HG03064 (cell line): ENCODE data around the gene RAB11FIP4.

Source experiments
- ATAC-seq: cut with Tn5 transposase; IDR thresholded peaks from one replicate; pipeline ENCODE4 v1.9.1; 2021; ENCODE audit warnings: low read depth; ENCODE audit not compliant: unreplicated experiment

The RAB11FIP4 gene

DNA sequence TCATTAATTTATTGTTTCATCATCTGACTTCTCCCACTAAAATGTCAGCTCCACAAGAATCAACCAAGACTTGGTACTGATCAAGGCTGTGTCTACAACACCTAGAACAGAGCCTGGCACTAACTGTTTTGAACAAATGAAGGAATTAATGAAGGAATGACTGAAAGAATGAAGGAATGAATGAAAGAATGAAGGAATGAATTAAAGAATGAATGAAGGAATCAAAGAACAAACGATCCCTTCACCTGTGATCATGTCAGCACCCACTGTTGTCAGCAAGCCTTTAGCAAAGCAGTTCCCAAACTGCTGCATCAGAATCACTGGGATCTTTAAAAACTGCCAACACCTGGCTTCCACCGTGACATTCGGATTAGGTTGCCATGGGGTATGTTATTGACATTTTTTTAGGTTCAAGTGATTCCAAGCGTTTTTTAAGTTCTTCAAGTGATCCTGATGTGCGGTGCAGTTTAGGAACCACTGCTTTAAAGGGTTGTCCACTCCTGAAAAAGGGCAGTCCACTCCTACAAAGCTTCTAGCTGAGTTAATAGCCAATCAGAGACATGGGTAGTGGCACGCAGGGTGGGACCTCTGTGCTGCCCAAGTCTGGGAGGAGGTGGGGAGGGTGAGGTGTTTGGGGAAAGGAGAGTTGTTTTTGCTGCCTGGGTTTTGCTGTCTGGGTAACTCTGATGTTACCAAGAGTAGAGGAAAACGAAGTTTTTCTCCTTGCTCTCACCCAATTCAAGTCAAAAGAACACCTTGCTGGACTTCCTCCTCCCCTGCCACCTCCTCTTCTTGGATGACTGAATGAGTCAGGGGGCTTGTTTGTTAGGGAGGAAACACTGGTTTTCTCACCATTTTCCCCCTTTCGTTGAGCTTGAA lies 89.7 kb downstream of the RAB11FIP4 start:
- ATAC-seq: no peak

DNA sequence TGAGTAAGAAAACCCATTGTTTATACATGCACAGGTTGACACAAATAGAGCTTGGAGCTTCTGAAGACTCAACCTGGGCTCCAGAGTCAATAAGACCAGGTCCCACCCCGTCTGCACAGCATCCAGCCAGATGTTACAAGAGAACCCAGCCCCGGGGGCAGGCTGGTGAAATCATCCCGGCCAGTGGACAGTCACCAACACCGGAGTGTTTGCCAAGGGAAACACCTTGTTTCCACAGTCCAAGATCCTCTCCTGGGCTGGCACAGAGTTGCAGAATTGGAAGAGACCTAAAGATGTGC lies 90.3 kb downstream of the RAB11FIP4 start:
- no peak for ATAC-seq

DNA sequence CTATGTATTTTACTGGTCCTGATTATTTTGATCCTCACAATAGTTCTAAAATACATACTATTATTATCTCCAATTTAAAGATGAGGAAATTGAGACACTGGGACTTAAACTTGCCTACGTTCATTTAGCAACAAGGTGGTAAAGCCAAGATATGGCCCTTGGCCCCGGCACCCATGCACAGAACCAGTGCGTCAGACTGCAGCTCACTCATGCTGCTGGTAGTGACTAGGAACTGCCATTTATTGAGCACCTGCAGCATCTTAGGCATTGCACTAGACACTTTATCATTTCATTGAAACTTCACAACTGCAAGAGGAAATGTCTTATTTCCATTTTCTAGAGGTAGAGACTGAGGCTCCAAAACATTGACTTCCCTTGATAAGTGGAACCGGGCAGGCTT lies 93.3 kb downstream of the RAB11FIP4 start:
- ATAC-seq: no peak

DNA sequence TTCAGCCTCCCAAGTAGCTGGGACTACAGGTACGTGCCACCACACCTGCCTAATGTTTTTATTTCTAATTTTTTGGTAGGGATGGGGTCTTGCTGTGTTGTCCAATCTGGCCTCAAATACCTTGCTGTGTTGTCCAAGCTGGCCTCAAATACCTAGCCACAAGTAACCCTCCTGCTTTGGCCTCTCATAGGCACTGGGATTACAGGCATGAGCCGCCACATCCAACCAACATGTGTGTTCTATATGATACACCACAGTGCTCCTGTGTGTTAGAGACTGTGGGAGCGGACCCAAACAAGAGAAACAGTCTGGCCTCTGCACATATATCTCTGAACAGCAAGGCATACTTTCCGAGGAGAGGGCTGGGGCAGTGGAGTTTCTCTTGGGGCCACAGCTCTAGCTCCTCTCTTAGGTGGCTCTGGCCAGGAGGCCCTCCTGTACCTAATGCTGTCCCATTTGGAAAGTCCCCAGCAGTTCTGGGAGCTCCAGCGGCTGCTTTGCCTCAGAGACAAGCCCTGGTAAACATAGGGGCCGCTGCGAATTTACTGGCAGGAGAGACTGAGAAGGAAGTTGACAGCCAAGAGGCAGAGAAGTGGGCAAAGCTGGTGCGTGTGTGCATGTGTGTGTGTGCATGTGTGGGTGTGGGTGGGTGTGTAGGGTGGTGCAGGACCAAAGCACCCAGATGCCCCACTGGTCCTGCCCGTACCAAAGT lies 95.0 kb downstream of the RAB11FIP4 start:
- ATAC-seq: no peak

DNA sequence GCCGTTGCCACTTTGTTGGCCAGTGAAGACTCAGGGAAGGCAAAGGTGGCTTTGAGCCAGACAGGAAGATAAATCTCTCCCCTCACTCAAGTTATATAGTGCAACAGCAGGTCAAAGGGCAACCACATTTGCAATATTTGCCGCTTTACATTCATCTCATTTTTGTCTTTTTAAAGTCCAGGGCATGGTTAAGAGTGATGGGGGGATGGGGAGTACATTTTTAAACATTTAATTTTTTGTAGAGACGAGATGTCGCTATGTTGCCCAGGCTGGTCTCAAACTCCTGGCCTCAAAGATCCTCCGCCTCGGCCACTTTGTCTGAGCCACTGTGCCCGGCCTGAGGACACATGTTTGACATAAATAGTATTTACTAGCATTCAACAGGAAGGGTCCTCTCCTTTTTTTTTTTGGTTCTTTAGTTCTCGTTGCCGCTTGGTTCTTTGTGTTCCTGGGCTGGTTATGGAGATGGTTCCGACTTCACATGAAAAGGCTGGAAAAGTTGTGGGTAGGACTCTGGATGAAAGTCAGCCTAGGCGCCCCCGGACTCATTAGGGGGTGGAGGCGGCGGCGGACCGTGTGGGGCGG lies 95.7 kb downstream of the RAB11FIP4 start:
- no peak for ATAC-seq

DNA sequence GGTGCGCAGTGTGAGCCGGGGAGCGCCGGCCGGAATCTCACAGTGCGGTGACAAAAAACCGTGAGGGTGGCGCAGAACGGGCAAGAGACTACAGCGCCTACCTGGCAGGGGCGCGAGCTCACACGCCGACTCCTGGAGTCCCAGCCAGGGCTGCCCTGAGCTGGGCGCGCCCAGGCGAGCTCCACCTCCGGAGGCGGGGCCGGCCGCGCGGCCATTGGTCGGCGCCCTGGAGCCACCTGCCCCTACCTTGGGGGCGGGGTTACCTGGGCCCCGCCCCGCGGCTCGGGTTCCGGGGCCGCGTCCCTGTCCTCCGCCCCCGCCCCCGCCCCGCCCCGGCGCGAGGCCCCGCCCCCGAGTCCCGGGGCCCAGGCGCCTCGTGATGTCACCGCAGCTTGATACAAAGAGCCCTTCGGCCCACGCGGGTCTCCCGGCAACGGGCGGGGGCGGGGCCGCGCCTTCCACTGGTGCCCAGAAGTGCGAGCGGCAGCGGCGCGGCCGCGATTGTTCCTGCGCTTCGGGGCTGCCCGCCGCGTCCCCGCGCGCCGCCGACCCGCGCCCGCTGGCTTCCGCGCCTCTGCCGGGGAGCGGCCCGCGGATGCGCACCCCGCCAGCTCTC lies 96.3 kb downstream of the RAB11FIP4 start:
- peak; percentile 47 for ATAC-seq

DNA sequence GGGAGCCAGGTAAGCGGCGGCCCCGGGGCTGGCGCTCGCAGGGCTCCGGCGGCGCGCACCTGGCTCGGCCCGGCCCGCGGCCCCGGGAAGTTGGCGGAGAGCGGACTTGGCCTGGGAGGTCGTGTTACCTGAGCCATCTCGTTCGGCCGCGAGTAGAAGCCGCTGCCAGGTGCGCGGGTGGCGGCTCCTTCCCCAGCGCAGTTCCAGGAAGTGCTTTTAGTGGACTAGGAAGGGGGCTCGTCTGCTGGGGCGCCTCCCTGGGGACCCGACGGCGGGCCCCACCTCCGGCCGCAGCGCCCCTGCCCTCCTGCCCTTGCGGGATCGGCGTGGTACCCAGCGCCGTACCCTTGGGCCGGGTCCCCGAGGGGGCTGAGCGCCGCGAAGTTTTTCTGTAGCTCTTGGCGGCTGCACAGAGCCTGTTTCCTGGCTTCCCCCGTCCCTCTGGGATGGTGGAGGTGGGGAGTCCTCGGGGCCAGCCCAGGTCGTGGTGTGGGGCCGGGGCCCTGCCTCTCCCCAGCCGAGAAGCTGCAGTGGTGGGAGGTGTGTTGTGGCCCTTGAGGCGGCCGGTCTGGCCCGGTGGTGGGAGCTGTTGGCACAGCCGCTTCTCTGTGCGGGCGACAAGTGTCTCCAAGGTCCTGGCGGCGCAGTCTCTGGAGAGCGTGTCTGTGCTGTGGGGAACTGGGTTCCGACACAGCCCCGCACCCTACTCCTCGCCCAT lies 96.9 kb downstream of the RAB11FIP4 start:
- peak; percentile 7 for ATAC-seq

DNA sequence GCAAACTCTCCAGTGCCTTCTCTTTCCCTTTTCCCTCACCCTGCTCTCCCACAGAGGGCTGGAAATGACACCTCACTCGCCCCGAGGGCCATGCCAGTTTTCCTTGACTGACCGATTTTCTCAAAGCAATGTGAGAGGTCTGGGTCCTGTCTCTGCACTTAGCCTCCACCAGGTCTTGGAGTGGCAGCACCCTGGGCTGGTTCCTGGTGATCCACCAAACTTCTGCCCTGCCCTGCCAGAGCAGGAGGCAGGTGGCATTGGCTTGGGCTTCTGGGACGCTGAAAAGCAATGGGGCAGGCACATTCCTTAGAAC lies 97.5 kb downstream of the RAB11FIP4 start:
- ATAC-seq: no peak

DNA sequence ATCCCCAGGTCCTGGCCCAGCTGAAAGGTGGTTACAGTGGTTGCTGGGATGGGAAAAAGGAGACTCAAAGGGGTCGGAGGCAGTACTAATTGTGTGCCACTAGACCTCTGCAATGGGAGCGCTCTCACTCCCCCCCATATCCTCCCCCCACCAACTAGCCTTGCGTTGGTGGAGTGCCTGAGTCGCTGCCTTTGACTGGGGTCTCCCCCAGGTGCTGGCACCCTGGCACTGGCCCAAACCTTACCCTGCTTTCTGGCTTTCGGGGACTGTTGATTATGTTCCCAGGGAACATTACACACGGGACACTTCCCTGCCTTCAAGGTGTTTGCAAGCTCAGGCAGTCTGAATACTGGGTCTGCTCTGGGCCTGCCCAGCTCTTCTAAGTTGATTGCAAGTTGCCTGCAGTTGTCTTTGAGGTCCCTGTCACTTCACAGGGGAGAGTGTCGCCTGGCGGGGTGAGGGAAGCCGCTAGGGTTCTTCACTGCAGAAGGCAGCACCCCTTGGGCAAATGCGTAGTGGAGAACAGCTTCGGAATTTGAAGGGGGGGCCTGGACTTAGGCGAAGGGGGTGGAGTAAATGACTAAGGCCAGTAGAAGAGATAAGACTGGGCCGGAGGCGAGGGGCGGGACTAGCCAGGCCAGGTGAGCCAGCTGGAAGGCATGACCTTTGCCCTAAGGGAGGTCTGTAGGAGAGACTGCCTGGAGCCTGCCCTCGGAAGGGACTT lies 98.0 kb downstream of the RAB11FIP4 start:
- ATAC-seq: no peak

DNA sequence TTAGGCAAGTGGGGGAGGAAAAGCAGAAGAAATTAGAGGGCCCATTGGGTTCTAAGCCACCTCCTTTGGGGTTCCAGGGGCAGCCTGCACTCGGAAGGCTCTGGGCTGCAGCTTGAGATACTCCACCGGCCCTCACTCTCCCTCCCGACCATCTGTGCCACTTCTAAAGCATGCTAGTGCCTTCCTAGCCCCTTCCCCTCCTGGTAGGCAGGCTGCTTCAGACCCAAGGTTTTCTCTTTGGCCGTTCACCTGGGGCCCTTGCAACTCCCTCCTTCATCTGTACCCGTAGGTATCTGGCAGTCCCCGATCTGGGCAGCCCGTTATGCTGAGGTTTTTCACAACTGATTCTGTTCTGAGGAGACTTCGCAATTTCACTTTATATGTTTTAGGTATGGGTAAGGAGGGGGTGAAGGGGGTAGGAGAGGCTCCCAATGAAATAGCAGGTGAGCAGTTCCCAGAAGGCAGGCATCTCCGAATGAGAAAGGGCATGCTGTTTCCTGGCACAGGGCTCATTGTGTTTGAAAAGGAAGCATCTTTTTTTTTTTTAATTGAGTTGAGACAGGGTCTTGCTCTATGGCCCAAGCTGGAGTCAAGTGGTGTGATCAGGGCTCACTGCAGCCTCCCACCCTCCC lies 98.7 kb downstream of the RAB11FIP4 start:
- ATAC-seq: no peak

DNA sequence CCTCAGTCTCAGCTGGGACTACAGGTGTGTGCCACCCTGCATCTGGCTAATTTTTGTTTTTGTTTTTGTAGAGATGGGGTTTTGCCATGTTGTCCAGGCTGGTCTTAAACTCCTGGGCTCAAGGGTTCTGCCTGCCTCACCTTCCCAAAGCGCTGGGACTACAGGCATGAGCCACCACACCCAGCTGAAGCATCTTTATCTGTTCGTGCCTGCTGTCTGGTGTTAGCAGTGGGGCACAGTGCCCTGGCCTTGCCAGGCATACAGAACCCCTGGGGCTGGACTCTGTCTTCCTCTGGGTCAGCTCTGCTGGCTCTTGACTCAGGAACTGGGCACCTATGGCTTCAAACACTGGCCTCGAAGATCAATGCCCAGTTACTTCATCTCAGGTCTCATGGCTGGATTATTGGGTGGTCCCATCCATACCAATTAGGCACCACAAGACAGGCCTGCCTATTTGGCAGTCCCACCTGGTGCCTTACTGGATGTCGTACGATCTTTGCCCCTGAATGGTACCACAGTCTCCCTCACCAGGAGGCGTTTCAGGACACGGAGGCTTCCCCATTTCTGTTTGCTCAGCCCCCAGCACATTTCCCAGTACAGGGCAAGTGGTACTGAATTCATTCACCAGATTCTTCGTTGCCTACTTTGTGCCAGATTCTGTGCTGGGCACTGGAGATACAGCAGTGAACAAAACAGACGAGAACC lies 99.3 kb downstream of the RAB11FIP4 start:
- ATAC-seq: no peak

DNA sequence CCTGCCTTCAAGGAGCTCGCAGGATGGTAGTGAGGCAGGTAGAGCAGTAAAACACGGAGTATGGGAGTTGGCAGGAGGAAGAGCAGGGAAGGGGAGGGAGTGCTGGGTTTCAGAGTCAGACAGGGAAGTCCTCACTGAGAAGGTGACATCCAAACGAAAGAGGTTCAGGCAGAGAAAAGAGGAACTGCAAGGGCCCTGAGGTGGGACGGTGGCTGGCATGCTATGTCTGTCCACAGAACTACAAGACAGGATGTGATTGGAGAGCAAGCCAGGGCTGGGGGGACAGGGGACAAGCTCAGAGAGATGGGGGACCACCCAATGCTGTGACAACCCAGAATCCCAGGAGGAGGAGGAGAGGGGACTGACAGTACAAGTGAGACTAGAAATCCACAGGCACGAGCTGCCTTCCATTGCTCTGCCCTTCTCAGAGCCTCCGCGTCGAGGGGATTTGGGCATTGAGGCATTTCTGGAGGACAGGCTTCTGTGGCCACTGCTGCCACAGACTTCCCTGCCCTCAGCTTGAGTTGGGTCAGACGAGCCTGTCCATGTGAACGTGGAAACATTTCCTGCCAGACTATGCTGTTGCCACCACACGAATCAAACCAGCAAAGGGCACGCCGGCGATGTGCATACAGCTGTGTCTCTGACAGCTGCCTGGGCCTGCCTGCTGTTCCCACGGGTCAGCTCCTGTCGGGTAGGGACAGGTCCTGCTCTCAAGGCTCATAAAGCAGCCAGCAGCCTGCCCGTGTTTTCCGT lies 100.1 kb downstream of the RAB11FIP4 start:
- peak; percentile 32 for ATAC-seq

DNA sequence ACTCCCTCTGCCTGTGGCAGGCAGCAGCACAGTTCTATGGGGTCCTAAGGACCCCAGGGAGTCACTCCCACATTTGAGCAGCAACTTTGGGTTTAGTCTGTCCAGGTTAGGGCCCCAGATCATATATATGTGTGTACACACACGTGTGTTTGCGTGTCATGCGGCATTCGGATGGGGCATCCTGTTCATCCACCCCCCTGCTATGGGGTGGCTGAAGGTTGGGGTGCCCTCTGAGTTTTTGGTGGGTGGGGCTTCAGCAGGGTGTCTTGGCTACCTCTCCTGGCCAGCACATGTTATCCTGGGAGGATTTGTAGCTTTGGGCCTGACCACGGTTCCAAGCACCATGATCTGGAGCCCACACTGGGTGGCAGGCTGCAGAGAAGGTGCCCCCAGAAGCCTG lies 100.7 kb downstream of the RAB11FIP4 start:
- no peak for ATAC-seq

DNA sequence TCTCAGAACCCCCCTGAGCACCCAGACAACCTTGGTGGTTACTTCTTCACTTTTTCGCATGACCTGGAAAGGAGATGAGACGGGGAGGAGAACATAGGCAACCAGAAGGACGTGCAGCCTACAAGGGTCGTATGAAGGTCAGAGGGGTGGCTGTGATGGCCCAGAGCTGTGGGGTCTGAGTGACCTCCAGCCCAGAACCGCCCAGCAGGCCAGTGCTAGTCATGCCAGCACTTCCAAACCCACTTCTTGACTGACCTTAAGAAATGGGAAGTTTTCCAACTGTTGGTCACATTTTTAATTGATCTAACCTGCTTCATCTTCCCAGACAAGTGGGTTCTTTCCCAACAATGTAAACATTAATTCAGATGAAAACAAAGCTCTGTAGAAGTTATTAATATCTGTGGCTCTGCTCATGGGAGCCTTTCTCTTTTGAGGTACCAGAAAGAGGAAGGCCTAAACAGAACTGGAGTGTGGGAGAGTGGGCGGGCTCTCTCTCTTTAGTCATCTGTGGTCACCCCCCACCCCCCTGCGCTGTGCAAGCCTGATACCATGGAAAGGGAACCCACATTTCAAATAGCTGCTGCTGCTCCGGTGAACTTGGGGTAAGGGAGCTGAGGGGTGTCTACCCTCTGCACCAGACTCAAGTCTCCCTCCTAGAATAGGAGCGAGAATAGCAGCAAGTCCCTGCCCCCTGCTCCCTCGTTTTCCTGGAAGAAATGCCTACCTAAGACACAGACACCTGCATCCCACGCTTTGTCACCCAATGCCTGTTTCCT lies 101.6 kb downstream of the RAB11FIP4 start:
- ATAC-seq: no peak

DNA sequence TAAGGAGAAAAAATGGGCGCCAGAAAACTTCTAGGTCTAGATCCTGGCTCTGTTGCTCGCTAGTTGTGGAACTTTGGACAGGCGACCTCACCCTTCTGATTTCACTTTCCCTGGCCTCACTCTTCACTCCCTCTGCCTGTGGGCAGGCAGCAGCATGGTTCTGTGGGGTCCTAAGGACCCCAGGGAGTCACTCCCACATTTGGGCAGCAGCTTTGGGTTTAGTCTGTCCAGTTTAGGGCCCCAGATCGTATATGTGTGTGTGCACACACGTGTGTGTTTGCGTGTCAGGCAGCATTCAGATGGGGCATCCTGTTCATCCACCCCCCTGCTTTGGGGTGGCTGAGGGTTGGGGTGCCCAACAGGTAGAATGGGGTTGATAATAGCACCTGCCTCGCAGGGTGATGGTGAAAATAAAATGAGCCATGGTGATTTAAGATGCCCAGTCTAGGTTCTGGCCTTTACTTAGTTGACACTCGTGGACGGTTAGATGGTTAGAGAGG lies 102.2 kb downstream of the RAB11FIP4 start:
- no peak for ATAC-seq

DNA sequence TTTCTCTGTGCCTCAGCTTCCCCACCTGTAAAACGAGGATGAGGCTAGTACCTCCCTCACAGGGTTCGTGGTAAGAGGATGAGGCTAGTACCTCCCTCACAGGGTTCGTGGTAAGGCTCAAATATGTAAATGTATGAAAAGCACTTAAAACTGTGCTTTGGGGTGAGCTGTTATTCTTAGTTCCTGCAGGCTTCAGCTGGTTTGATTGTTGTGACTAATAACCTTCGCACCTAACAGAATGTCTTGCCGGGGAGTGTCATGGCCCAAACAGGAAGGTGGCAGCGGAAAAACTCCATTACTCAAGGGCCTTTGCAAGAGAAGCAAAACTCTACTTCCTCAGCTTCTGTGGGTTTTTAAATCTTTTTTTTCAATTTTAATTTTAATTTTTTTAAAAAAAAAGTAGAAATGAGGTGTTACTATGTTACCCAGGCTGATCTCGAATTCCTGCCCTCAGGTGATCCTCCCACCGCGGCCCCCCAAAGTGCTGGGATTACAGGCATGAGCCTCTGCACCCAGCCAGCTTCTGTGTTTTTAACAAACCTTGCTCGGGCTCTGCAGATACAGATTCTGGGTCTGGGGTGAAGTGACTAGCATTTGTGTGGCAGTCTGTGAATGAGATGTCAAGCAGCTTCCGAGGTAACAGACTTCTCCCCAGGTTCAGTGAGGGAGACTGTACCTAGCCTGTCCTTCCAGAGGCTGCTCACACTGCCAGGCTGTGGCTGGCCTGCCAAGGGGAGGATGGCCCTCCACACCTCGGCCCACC lies 103.0 kb downstream of the RAB11FIP4 start:
- ATAC-seq: no peak
